Naive B cell (primary cell): ENCODE results near the gene DEFB126. TPM values are rescaled to one million over a fixed set of nuclear protein-coding genes. Genes with fewer than 3 reads are reported as not detected.
"Not testable (repeated sequence)": the region's sequence is repeated elsewhere in the genome, so short reads cannot be mapped to it uniquely, and the experiment has no call there.

Experiments used
- ATAC-seq, 2 donors: fragments of 150-1000 bp; cut with Tn5 transposase; 2 replicates each; pipeline ENCODE4 v1.10.0; 2021; ENCODE audit warnings: low read depth in 2 of 2, mild to moderate bottlenecking in 2 of 2, moderate library complexity in 2 of 2
- DNase-seq: peaks from one replicate; pipeline ENCODE4 v3.0.0; 2022
- H3K27ac Mint-ChIP-seq, 6 donors: one replicate each; pipeline ENCODE4 v1.8.0; 2020 to 2022; ENCODE audit warnings: mild to moderate bottlenecking in 6 of 6, mixed read lengths in 6 of 6, moderate library complexity in 5 of 6, inconsistent platforms in 2 of 6
- H3K27me3 Mint-ChIP-seq, 3 donors: one replicate each; pipeline ENCODE4 v1.8.0; 2021 to 2022; ENCODE audit warnings: mixed read lengths in 3 of 3, mild to moderate bottlenecking in 1 of 3
- H3K36me3 Mint-ChIP-seq, 2 donors: one replicate each; pipeline ENCODE4 v1.8.0; 2020 to 2022; ENCODE audit warnings: mixed read lengths in 2 of 2, inconsistent platforms in 1 of 2, mild to moderate bottlenecking in 1 of 2
- H3K4me1 Mint-ChIP-seq, 3 donors: one replicate each; pipeline ENCODE4 v1.8.0; 2020 to 2022; ENCODE audit warnings: mixed read lengths in 3 of 3, inconsistent platforms in 1 of 3, mild to moderate bottlenecking in 1 of 3, moderate library complexity in 1 of 3
- H3K4me3 Mint-ChIP-seq, 8 donors: one replicate each; pipeline ENCODE4 v1.8.0; 2020 to 2022; ENCODE audit warnings: mild to moderate bottlenecking in 8 of 8, mixed read lengths in 8 of 8, moderate library complexity in 8 of 8, inconsistent platforms in 2 of 8
- H3K9me3 Mint-ChIP-seq, 7 donors: one replicate each; pipeline ENCODE4 v1.8.0; 2020 to 2022; ENCODE audit warnings: mixed read lengths in 7 of 7, mild to moderate bottlenecking in 5 of 7, inconsistent platforms in 2 of 7, moderate library complexity in 1 of 7
- polyA plus RNA-seq, 6 donors: library from polyadenylated mRNA; unstranded; fragments of 300-500 nt; fragmentation: Illumina TruSeq; gene quantifications; one replicate each; pipeline ENCODE4 v1.2.3, GENCODE V29; 2021; ENCODE audit warnings: low read depth in 6 of 6

The DEFB126 gene, protein sequence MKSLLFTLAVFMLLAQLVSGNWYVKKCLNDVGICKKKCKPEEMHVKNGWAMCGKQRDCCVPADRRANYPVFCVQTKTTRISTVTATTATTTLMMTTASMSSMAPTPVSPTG
- not detected for polyA plus RNA-seq

DNA sequence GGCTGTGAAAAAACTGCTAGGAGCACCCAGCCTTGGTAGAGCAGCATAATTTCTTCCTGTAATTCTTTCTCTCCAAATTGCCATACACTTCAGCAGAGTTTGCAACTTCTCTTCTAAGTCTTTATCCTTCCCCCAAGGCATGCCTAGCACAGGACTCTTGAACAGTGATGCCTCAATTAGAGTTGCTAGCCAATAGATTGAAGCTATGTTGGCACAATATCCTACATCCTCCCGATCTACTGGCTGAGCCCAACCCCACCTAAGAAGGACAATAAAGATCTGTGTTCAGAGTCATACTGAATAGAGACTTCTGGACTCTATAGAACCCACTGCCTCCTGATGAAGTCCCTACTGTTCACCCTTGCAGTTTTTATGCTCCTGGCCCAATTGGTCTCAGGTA lies at the start of gene DEFB126:
TSS of gene DEFB126 (plus strand) at position 301 of the 400 bp plus-strand sequence. CDS start at position 340, 39 bp downstream.
- H3K4me3 Mint-ChIP-seq: no peak within 1 kb of the TSS
- no peaks in the 10 kb centered on the region for H3K4me1 Mint-ChIP-seq
- peaks cover 0 to 19% (median 5%) of the 10 kb centered on the region in 7 donors for H3K9me3 Mint-ChIP-seq
- ATAC-seq: no peak
- no peaks in the 10 kb centered on the region for H3K36me3 Mint-ChIP-seq
- no peak within 1 kb of the TSS for H3K27ac Mint-ChIP-seq
- peaks cover 35 to 53% (median 41%) of the 10 kb centered on the region in 3 donors for H3K27me3 Mint-ChIP-seq
- no peak for DNase-seq

DNA sequence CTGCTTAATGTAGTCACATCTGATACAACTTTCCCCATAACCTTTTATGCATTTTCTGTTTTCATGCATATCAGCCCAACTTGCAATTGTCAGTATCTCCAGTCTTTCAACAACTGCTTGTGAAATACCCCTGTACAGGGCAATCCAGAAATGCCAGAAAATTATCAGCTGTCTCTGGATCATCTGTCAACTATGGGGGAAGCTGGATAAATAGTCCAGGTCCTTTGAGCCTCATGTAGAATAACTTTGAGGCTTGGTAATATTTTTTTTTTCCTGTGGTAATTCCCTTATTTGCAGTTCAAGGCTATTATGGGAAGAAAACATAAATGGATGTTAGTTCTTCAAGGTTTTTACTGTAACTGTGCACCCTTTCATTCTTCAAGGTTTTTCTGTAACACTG lies 48.7 kb upstream of the DEFB126 start:
- Mint-ChIP-seq H3K9me3 (peaks cover 6 to 33% (median 19%) of the 10 kb centered on the region in 7 donors), H3K4me1 (no peaks in the 10 kb centered on the region), H3K27me3 (peaks cover 55 to 73% (median 63%) of the 10 kb centered on the region in 3 donors), H3K4me3 (no peak overlapping the region), H3K36me3 (peaks cover 5 to 14% of the 10 kb centered on the region in 2 donors), H3K27ac (no peak overlapping the region)
- DNase-seq (no peak), ATAC-seq (no peak)

DNA sequence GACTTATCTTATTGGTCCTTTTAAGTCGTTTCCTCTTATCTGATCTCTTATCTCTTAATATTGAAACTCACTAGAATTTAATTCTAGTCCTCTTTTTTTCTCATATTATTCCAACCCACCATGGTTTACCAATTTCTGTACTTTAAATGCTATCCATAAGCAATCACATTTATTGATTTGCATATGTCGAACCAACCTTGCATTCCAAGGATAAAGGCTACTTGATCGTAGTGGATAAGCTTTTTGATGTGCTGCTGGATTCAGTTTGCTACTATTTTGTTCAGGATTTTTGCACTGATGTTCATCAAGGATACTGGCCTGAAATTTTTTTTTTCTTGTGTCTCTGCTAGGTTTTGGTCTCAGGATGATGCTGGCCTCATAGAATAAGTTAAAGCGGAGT lies 47.2 kb upstream of the DEFB126 start:
- H3K9me3 Mint-ChIP-seq: peaks cover 6 to 33% (median 19%) of the 10 kb centered on the region in 7 donors
- peaks cover 5 to 14% of the 10 kb centered on the region in 2 donors for H3K36me3 Mint-ChIP-seq
- no peak for ATAC-seq
- no peak overlapping the region for H3K4me3 Mint-ChIP-seq
- H3K4me1 Mint-ChIP-seq: no peaks in the 10 kb centered on the region
- peaks cover 69 to 84% (median 75%) of the 10 kb centered on the region in 3 donors for H3K27me3 Mint-ChIP-seq
- DNase-seq: no peak
- H3K27ac Mint-ChIP-seq: no peak overlapping the region

DNA sequence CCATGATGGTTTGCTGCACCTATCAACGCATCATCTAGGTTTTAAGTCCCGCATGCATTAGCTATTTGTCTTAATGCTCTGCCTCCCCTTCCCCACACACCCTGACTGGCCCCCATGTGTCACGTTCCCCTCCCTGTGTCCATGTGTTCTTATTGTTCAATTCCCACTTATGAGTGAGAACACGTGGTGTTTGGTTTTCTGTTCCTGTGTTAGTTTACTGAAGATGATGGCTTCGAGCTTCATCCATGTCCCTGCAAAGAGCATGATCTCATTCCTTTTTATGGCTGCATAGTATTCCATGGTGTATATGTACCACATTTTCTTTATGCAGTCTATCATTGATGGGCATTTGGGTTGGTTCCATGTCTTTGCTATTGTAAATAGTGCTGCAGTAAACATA lies 44.7 kb upstream of the DEFB126 start:
- DNase-seq, H3K4me1 Mint-ChIP-seq, ATAC-seq, H3K4me3 Mint-ChIP-seq, H3K27ac Mint-ChIP-seq: not testable (repeated sequence)
- Mint-ChIP-seq H3K27me3 (peaks cover 63 to 69% (median 67%) of the 10 kb centered on the region in 3 donors), H3K36me3 (peaks cover 5 to 14% of the 10 kb centered on the region in 2 donors), H3K9me3 (peaks cover 6 to 33% (median 19%) of the 10 kb centered on the region in 7 donors)

DNA sequence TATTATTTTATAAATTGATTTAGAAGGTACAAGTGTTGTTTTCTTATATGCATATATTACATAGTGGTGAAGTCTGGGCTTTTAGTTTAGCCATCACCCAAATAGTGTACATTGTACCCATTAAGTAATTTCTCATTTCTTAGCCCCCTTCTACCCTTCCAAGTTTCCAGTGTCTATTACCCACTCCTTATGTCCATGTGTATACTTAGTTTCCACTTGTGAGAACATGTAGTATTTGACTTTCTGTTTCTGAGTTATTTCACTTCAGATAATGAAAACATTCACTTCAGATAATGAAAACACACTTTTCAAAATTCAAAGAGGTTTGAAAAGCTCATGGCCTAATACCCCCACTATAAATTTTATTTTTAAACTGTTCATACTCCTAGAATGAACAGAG lies 40.4 kb upstream of the DEFB126 start:
- no peak for ATAC-seq
- no peak overlapping the region for H3K27ac Mint-ChIP-seq
- H3K36me3 Mint-ChIP-seq: no peaks in the 10 kb centered on the region
- no peak for DNase-seq
- H3K4me1 Mint-ChIP-seq: no peaks in the 10 kb centered on the region
- peaks cover 49 to 66% (median 63%) of the 10 kb centered on the region in 3 donors for H3K27me3 Mint-ChIP-seq
- peaks cover 0 to 11% (median 5%) of the 10 kb centered on the region in 7 donors for H3K9me3 Mint-ChIP-seq
- no peak overlapping the region for H3K4me3 Mint-ChIP-seq

DNA sequence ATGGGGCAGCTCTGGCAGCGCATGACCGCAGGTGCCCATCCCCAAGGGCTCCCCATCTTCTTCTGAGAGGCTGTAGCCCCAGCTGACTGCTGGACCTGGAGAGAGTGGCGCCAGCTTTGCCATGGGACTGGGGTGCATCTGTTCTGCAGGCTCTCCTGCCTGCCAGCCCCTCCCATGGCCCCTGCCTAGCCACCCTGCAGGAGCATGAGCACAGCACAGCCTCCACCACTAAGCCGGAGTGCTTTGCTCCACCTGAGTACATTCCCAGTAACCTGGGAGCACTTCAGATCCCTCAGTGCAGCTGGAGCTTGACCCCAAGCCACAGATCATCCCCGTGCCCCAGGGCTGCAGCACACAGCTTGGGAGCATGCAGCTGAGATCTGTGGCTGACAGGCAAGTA lies 38.9 kb upstream of the DEFB126 start:
- DNase-seq (no peak), ATAC-seq (no peak)
- H3K27ac Mint-ChIP-seq: no peak overlapping the region
- H3K9me3 Mint-ChIP-seq: peaks cover 0 to 3% (median 0%) of the 10 kb centered on the region in 7 donors
- no peak overlapping the region for H3K4me3 Mint-ChIP-seq
- no peaks in the 10 kb centered on the region for H3K4me1 Mint-ChIP-seq
- H3K36me3 Mint-ChIP-seq: no peaks in the 10 kb centered on the region
- H3K27me3 Mint-ChIP-seq: peaks cover 45 to 70% (median 60%) of the 10 kb centered on the region in 3 donors

DNA sequence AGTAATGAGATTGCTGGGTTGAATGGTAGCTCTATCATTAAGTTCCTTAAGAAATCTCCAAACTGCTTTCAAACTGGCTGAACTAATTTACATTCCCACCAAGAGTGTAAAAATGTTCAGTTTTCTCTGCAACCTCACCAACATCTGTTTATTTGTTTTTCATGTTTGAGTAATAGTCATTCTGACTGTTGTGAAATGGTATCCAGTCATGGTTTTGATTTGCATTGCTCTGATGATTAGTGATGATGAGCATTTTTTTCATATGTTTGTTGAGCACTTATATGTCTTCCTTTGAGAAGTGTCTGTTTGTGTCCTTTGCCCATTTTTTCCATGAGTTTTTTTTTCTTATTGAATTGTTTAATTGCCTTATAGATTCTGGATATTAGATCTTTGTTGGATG lies 30.0 kb upstream of the DEFB126 start:
- Mint-ChIP-seq H3K4me1 (no peaks in the 10 kb centered on the region), H3K4me3 (no peak overlapping the region), H3K9me3 (peaks cover 0 to 14% (median 7%) of the 10 kb centered on the region in 7 donors), H3K27me3 (peaks cover 11 to 39% (median 37%) of the 10 kb centered on the region in 3 donors), H3K36me3 (peaks cover 0 to 14% of the 10 kb centered on the region in 2 donors), H3K27ac (no peak overlapping the region)
- DNase-seq (no peak), ATAC-seq (no peak)

DNA sequence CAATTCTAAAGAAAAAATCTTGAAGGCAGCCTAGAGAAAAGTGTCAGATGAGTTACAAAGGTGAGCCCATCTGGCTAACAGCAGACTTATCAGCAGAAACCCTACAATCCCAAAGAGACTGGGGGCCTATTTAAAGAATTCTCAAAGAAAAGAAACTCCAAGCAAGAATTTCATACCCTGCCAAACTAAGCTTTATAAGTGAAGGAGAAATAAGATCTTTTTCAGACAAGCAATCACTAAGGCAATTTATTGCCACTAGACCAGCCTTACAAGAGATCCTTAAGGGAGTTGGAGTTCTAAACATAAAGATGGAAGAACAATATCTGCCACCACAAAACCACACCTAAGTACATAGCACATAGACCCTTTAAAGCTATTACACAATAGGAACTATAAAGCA lies 24.9 kb upstream of the DEFB126 start:
- Mint-ChIP-seq H3K4me3 (no peak overlapping the region), H3K27ac (no peak overlapping the region), H3K4me1 (no peaks in the 10 kb centered on the region), H3K9me3 (peaks cover 0 to 33% (median 14%) of the 10 kb centered on the region in 7 donors), H3K36me3 (peaks cover 0 to 14% of the 10 kb centered on the region in 2 donors), H3K27me3 (peaks cover 31 to 64% (median 63%) of the 10 kb centered on the region in 3 donors)
- ATAC-seq (no peak), DNase-seq (no peak)

DNA sequence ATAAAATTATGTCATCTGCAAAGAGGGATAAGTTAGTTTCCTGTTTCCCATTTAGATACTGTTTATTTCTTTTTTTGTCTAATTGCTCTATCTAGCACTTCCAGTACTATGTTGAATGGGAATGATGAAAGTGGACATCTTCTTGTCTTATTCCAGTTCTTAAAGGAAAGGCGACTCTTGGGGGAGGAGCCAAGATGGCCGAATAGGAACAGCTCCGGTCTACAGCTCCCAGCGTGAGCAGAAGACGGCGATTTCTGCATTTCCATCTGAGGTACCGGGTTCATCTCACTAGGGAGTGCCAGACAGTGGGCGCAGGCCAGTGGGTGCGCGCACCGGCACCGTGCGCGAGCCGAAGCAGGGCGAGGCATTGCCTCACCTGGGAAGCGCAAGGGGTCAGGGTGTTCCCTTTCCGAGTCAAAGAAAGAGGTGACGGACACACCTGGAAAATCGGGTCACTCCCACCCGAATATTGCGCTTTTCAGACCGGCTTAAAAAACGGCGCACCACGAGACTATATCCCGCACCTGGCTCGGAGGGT lies 12.5 kb upstream of the DEFB126 start:
- not testable (repeated sequence) for DNase-seq, H3K4me1 Mint-ChIP-seq, ATAC-seq, H3K36me3 Mint-ChIP-seq, H3K27ac Mint-ChIP-seq, H3K4me3 Mint-ChIP-seq, H3K9me3 Mint-ChIP-seq
- peaks cover 14 to 36% (median 21%) of the 10 kb centered on the region in 3 donors for H3K27me3 Mint-ChIP-seq

DNA sequence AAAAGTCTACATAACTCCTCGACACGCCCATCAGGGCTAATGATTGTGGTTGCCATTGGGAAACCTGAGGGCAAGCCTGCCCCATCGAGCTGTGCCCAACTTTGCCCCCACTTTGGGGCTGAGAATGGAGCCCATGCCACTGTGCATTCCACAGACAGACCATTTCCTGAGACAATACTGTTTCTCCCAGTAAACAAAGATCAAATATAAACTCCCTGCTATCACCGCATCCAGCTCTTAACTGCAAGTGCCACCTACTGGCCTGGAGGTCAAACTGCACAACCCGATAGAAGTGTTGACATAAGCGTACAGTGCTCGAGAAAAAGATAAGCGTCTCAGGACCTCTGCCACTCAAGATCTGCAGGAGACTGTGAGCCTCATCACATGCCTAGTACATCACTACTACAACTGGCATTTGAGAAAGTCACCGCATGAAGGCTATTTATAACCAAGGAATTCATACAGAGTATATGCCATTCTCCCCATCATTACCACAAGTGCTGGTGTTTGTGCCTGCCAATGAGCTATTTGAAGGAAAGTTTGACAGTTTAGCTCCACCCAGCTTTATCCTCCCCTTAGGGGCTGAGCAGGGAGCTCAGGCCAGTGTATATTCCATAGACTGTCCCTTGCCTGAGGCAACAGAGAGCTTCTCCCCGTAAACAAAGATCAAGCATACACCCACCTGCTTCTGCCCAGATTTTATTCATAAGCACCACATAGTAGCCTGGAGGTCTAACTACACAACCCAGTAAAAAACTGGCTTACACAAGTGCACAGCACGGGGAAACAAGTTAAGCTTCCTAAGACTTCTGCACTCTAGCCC lies 4.5 kb upstream of the DEFB126 start:
- Mint-ChIP-seq H3K9me3 (peaks cover 1 to 29% (median 10%) of the 10 kb centered on the region in 7 donors), H3K4me1 (no peaks in the 10 kb centered on the region), H3K27ac (no peak overlapping the region), H3K4me3 (no peak overlapping the region), H3K36me3 (no peaks in the 10 kb centered on the region), H3K27me3 (peaks cover 18 to 34% (median 34%) of the 10 kb centered on the region in 3 donors)
- DNase-seq (no peak), ATAC-seq (no peak)

DNA sequence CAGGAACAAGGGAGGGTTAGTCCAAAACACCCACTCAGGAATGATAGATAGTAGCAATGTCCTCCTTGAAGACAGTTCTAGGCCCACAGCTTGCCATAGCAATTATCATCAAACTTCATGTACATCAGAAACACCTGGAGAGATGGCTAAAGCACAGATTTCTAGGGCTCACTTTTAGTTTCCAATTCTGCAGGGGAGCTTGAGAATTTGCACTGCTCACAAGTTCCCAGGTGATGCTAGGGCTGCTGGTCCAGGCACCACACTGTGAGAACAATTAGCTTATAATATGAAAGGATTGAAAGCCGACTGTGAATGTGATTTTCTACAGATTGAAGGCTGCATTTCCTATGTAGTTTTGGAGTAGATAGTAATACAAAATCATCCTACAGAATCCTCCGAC lies 3.5 kb downstream of the DEFB126 start:
- ATAC-seq: no peak
- Mint-ChIP-seq H3K27ac (no peak overlapping the region), H3K4me1 (no peaks in the 10 kb centered on the region), H3K9me3 (no peaks in the 10 kb centered on the region), H3K27me3 (peaks cover 37 to 49% (median 38%) of the 10 kb centered on the region in 3 donors), H3K4me3 (no peak overlapping the region), H3K36me3 (no peaks in the 10 kb centered on the region)
- no peak for DNase-seq

DNA sequence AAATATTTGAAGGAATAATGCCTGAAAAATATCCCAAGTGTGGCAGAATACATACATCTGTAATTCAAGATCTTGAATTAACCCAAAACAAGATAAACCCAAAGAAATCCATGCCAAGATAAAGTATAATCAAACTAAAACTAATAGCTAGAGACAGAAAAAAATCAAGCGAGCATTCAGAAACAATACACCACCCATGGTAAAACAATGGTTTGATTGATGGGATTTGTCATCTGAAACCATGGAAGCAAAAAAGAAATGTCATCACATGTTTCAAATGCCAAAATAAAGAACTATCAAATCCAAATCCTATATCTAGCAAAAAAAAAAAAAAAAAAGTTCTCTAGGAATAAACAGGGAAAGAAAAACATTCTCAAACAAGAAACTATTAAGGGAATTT lies 9.7 kb downstream of the DEFB126 start:
- DNase-seq: no peak
- Mint-ChIP-seq H3K4me3 (no peak overlapping the region), H3K36me3 (no peaks in the 10 kb centered on the region), H3K27me3 (peaks cover 39 to 45% (median 39%) of the 10 kb centered on the region in 3 donors), H3K4me1 (no peaks in the 10 kb centered on the region), H3K27ac (peak overlapping the region in 1 of 6 donors; percentile 23), H3K9me3 (no peaks in the 10 kb centered on the region)
- no peak for ATAC-seq

DNA sequence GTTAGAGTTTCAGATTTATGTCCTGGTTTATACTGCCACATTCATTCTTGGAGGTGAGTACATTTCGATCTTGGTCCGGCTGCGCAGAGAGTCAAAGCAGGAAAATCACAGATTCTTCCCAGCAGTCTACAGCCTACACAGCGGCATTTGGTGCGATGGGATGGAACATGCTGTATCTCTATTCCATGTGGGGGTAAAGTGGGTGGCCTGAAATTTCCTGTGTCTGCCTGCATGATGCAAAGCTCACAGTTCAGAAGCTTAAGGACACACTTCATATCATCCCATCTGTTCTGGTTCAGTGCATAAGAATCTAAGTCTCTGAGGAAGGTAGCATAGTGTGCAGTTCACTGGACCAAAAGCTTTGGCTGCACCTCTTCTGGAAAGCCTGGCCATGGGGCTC lies 14.8 kb downstream of the DEFB126 start, which contains the start of gene DEFB127:
TSS of gene DEFB127 (plus strand) at position 301 of the 400 bp plus-strand sequence. CDS start at position 392, 91 bp downstream.
- Mint-ChIP-seq H3K36me3 (no peaks in the 10 kb centered on the region), H3K4me1 (no peaks in the 10 kb centered on the region), H3K27me3 (peaks cover 32 to 39% (median 35%) of the 10 kb centered on the region in 3 donors), H3K27ac (no peak within 1 kb of the TSS), H3K4me3 (no peak within 1 kb of the TSS), H3K9me3 (peaks cover 0 to 3% (median 0%) of the 10 kb centered on the region in 7 donors)
- no peak for DNase-seq
- ATAC-seq: no peak
